ENCODE results near the gene EFNB3.

GRCh38 chr17:7727886-7728285 is 22.9 kb downstream of the EFNB3 start:
- TF ChIP-seq CTCF (IDR thresholded peaks at IDR 0.05) (no peak), MAZ (IDR thresholded peaks at IDR 0.05; ENCODE audit: borderline replicate concordance, low read depth, low read length) (no peak), RAD21 (conservative IDR thresholded peaks at IDR 0.05 in 1 of 2, IDR thresholded peaks at IDR 0.05 in 1 of 2) (no peak), NFE2L2 (conservative IDR thresholded peaks at IDR 0.05; ENCODE audit: low read length) (no peak), KDM5A (IDR thresholded peaks at IDR 0.05) (no peak), POLR2A (IDR thresholded peaks at IDR 0.05; ENCODE audit: low read length) (no peak), SMC3 (IDR thresholded peaks at IDR 0.05) (no peak), CEBPB (IDR thresholded peaks at IDR 0.05) (no peak), BCL3 (IDR thresholded peaks at IDR 0.05) (no peak), POLR2AphosphoS2 (conservative IDR thresholded peaks at IDR 0.05; ENCODE audit: low read length) (no peak), REST (IDR thresholded peaks at IDR 0.05) (no peak)
